ENCODE data around the gene GAS6.

DNA sequence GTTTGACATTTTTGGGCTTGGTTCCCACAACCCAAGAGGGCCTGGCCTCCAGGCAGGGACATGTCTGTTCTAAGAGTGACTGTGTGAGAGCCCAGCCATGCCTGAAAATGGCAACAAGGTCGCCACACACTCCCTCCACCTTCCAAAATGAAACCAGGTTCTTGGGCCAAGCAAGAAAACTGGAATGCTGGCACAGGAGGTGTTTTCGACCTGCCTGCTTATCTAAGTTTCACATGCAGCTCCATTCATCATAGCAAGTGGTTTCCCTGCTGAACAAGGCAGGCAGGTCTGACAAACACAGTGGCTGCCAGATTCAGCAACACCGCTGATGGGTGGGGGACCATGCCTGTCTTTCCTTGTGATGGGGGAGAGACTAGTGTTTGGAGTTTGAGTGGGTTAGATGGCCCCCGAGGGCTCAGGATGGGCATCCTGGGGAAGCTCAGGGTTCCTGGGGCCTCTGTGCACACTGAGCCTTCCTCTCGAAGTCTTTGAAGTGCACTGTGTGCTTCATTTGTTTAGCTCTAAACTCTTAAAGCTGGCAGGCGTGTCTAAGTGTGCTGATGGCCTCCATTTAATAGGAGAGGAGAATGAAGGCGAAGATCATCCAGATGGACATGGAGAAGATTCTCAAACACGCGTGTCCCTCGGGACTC, 17.9 kb upstream of the GAS6 start:
- TF ChIP-seq SIN3A (IDR thresholded peaks at IDR 0.05; ENCODE audit: borderline replicate concordance, insufficient read depth, low read depth, low read length): no peak
- TF ChIP-seq, protein P1, sequence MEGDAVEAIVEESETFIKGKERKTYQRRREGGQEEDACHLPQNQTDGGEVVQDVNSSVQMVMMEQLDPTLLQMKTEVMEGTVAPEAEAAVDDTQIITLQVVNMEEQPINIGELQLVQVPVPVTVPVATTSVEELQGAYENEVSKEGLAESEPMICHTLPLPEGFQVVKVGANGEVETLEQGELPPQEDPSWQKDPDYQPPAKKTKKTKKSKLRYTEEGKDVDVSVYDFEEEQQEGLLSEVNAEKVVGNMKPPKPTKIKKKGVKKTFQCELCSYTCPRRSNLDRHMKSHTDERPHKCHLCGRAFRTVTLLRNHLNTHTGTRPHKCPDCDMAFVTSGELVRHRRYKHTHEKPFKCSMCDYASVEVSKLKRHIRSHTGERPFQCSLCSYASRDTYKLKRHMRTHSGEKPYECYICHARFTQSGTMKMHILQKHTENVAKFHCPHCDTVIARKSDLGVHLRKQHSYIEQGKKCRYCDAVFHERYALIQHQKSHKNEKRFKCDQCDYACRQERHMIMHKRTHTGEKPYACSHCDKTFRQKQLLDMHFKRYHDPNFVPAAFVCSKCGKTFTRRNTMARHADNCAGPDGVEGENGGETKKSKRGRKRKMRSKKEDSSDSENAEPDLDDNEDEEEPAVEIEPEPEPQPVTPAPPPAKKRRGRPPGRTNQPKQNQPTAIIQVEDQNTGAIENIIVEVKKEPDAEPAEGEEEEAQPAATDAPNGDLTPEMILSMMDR (IDR thresholded peaks at IDR 0.05): no peak
- no peak for TF ChIP-seq POLR2AphosphoS5 (IDR thresholded peaks at IDR 0.05; ENCODE audit: low read depth, low read length)
- TF ChIP-seq, protein P2, sequence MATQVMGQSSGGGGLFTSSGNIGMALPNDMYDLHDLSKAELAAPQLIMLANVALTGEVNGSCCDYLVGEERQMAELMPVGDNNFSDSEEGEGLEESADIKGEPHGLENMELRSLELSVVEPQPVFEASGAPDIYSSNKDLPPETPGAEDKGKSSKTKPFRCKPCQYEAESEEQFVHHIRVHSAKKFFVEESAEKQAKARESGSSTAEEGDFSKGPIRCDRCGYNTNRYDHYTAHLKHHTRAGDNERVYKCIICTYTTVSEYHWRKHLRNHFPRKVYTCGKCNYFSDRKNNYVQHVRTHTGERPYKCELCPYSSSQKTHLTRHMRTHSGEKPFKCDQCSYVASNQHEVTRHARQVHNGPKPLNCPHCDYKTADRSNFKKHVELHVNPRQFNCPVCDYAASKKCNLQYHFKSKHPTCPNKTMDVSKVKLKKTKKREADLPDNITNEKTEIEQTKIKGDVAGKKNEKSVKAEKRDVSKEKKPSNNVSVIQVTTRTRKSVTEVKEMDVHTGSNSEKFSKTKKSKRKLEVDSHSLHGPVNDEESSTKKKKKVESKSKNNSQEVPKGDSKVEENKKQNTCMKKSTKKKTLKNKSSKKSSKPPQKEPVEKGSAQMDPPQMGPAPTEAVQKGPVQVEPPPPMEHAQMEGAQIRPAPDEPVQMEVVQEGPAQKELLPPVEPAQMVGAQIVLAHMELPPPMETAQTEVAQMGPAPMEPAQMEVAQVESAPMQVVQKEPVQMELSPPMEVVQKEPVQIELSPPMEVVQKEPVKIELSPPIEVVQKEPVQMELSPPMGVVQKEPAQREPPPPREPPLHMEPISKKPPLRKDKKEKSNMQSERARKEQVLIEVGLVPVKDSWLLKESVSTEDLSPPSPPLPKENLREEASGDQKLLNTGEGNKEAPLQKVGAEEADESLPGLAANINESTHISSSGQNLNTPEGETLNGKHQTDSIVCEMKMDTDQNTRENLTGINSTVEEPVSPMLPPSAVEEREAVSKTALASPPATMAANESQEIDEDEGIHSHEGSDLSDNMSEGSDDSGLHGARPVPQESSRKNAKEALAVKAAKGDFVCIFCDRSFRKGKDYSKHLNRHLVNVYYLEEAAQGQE (IDR thresholded peaks at IDR 0.05; ENCODE audit: insufficient read depth in 1 of 2, low read depth in 2 of 2, low read length in 1 of 2): no peak
